GM12878 (cell line): ENCODE results near the gene ARPP21. TPM values are rescaled to one million over a fixed set of nuclear protein-coding genes. Genes with fewer than 3 reads are reported as not detected.

Experiments used
- ATAC-seq: fragments of 200-7000 bp; cut with Tn5 transposase; 3 replicates; pipeline ENCODE4 v1.9.1; 2020; ENCODE audit warnings: mild to moderate bottlenecking, moderate library complexity
- BruUV-seq: library from RNA; stranded (reverse); fragments of 400-500 nt; replicated peaks from 2 replicates; lab custom pipeline; 2021; lab: Mats Ljungman, UMichigan
- CTCF ChIA-PET: fragments of 300-600 bp; sonication (Branson Sonifier 250); formaldehyde crosslinking; extraction: SDS; loops from one replicate; lab custom pipeline; 2021; ENCODE audit warnings: inconsistent platforms; lab: Yijun Ruan, JAX
- POLR2A ChIA-PET: fragments of 350-600 bp; formaldehyde crosslinking; extraction: SDS; loops from one replicate; lab custom pipeline; 2021; ENCODE audit warnings: inconsistent platforms; lab: Charles Lee
- RAD21 ChIA-PET: fragments of 300-600 bp; sonication (Branson Sonifier 250); formaldehyde crosslinking; loops from one replicate; lab custom pipeline; 2023; ENCODE audit warnings: antibody characterized with exemption; ENCODE audit not compliant: unreplicated experiment; lab: Charles Lee
- SMC1A ChIA-PET: fragments of 300-600 bp; sonication (Branson Sonifier 250); formaldehyde crosslinking; loops from one replicate; lab custom pipeline; 2023; ENCODE audit not compliant: unreplicated experiment, uncharacterized antibody; lab: Charles Lee
- DNase-seq: peaks from one replicate; pipeline ENCODE4 v3.0.0-alpha.2; 2011; ENCODE audit warnings: low read depth, low spot score
- FAIRE-seq: peaks from 3 replicates; lab custom pipeline; 2011; peaks lifted over from hg19 to GRCh38; lab: Jason Lieb, UNC
- H2AFZ ChIP-seq: 2 replicates; pipeline ENCODE4 v1.6.0; 2011; ENCODE audit warnings: low read depth, low read length, control low read depth; ENCODE audit not compliant: control insufficient read depth
- H3K27ac ChIP-seq: 2 replicates; pipeline ENCODE4 v1.5.1; 2011; ENCODE audit warnings: control low read depth; ENCODE audit not compliant: control insufficient read depth, insufficient read depth
- H3K27me3 ChIP-seq, 2 experiments: replicated peaks in 1 of 2; 2 replicates each; pipeline versions ENCODE4 v1.6.0 to v1.6.1; 2011; ENCODE audit warnings: low read length in 1 of 2; ENCODE audit not compliant: control insufficient read depth in 2 of 2, insufficient read depth in 2 of 2
- H3K36me3 ChIP-seq, 2 experiments: 2 replicates each; pipeline ENCODE4 v1.5.1; 2011; ENCODE audit warnings: low read length in 1 of 2; ENCODE audit not compliant: control insufficient read depth in 2 of 2, insufficient read depth in 2 of 2
- H3K4me1 ChIP-seq: 2 replicates; pipeline ENCODE4 v1.6.1; 2011; ENCODE audit warnings: mild to moderate bottlenecking, low read length, moderate library complexity, mixed read lengths; ENCODE audit not compliant: control insufficient read depth, insufficient read depth
- H3K4me2 ChIP-seq: 2 replicates; pipeline ENCODE4 v1.6.0; 2011; ENCODE audit warnings: control low read depth; ENCODE audit not compliant: control insufficient read depth, insufficient read depth
- H3K4me3 ChIP-seq: fragments of 200-600 bp; sonication (generic); 2 replicates; pipeline ENCODE4 v1.5.1; 2016
- H3K79me2 ChIP-seq: 2 replicates; pipeline ENCODE4 v1.6.0; 2011; ENCODE audit warnings: low read length; ENCODE audit not compliant: control insufficient read depth, insufficient read depth
- H3K9ac ChIP-seq: 2 replicates; pipeline ENCODE4 v1.8.0; 2011; ENCODE audit warnings: low read length, control low read depth, mixed read lengths; ENCODE audit not compliant: control insufficient read depth, insufficient read depth
- H3K9me3 ChIP-seq: replicated peaks from 3 replicates; pipeline ENCODE4 v1.5.1; 2011; ENCODE audit warnings: mild to moderate bottlenecking, low read length; ENCODE audit not compliant: control insufficient read depth, insufficient read depth
- H4K20me1 ChIP-seq: 2 replicates; pipeline ENCODE4 v1.6.0; 2011; ENCODE audit not compliant: control insufficient read depth, insufficient read depth
- BACH1 ChIP-seq: fragments of 450-650 bp; IDR thresholded peaks from 2 replicates; pipeline ENCODE4 v1.6.1; 2017; ENCODE audit warnings: mild to moderate bottlenecking, borderline replicate concordance
- RUNX3 ChIP-seq: IDR thresholded peaks from 2 replicates; pipeline ENCODE4 v1.6.1; 2012; ENCODE audit warnings: low read length, inconsistent platforms
- SP1 ChIP-seq: IDR thresholded peaks from one replicate; pipeline ENCODE4 v1.6.1; 2011; ENCODE audit warnings: low read depth, low read length
- STAT3 ChIP-seq: IDR thresholded peaks from 2 replicates; pipeline ENCODE4 v1.6.1; 2011; ENCODE audit warnings: low read depth, low read length, improper control_type of control experiment
- TAF1 ChIP-seq: IDR thresholded peaks from 2 replicates; pipeline ENCODE4 v1.6.1; 2011; ENCODE audit warnings: mild to moderate bottlenecking, low read depth, low read length, borderline replicate concordance
- ZNF384 ChIP-seq: IDR thresholded peaks from 2 replicates; pipeline ENCODE4 v1.6.1; 2012; ENCODE audit warnings: low read depth, mild to moderate bottlenecking, low read length, improper control_type of control experiment, borderline replicate concordance
- ZSCAN29 ChIP-seq: fragments of 450-650 bp; IDR thresholded peaks from 2 replicates; pipeline ENCODE4 v1.6.1; 2017; ENCODE audit warnings: mild to moderate bottlenecking, moderate library complexity
- ZZZ3 ChIP-seq: IDR thresholded peaks from 2 replicates; pipeline ENCODE4 v1.6.1; 2011; ENCODE audit warnings: low read depth; ENCODE audit not compliant: control insufficient read depth, insufficient read length
- WGBS: methylation state at CpG from one replicate; pipeline ENCODE4 v1.1.6; 2016; ENCODE audit warnings: low lambda C conversion rate; ENCODE audit not compliant: insufficient replicate concordance, insufficient coverage; ENCODE audit errors: missing lambda C conversion rate; 5-methylcytosine and 5-hydroxymethylcytosine counted together
- in situ Hi-C: fragments of 300-500 bp; cut with MboI; formaldehyde crosslinking; loops from 9 replicates; pipeline ENCODE4 v1.14.3; 2018; ENCODE audit warnings: mixed read lengths
- intact Hi-C: fragments of 100-400 bp; cut with micrococcal nuclease; formaldehyde crosslinking; loops from one replicate; pipeline ENCODE4 v1.14.2; 2022; ENCODE audit not compliant: unreplicated experiment
- polyA plus RNA-seq, 11 experiments: library from polyadenylated mRNA; depleted of rRNA in 4 of 11; unstranded in 6 of 11; stranded (reverse) in 5 of 11; fragments of >200 nt; fragmentation: Nextera tagmentation in 4 of 11; fragmentation: Illumina TruSeq in 1 of 11; extraction: Ambion mirVana in 4 of 11; extraction: Trizol in 1 of 11; gene quantifications; 1 replicate in 1 of 11; 2 replicates in 10 of 11; pipeline versions ENCODE4 v1.2.1 to v1.2.3, GENCODE V29; 2011 to 2016; ENCODE audit warnings: inconsistent platforms in 2 of 11, missing spikeins in 2 of 11, low read depth in 1 of 11
- total RNA-seq, 4 experiments: library from RNA; depleted of rRNA in 3 of 4; stranded (reverse); fragments of >200 nt in 3 of 4; fragmentation: Illumina TruSeq in 1 of 4; extraction: Trizol in 1 of 4; gene quantifications; 2 replicates each; pipeline versions ENCODE4 v1.2.1 to v1.2.3, GENCODE V29; 2013 to 2021
- TF ChIP-seq, protein P1 (sequence below): fragments of 450-650 bp; formaldehyde crosslinking; IDR thresholded peaks from 2 replicates; pipeline ENCODE4 v1.4.0; 2020; ENCODE audit warnings: mild to moderate bottlenecking, moderate library complexity
- TF ChIP-seq, protein P2 (sequence below): IDR thresholded peaks from 2 replicates; pipeline ENCODE4 v1.6.1; 2012; ENCODE audit warnings: improper control_type of control experiment, low read depth, low read length; ENCODE audit not compliant: insufficient replicate concordance
- TF ChIP-seq, protein P3 (sequence below): fragments of 450-650 bp; IDR thresholded peaks from 2 replicates; pipeline ENCODE4 v1.6.1; 2016; ENCODE audit warnings: mild to moderate bottlenecking, moderate library complexity, borderline replicate concordance

The ARPP21 gene
- total and polyA plus RNA-seq, 10 of the 15 experiments (the other 5 are each of a cell fraction or from before 2014, with no cell fraction given) = not detected

DNA sequence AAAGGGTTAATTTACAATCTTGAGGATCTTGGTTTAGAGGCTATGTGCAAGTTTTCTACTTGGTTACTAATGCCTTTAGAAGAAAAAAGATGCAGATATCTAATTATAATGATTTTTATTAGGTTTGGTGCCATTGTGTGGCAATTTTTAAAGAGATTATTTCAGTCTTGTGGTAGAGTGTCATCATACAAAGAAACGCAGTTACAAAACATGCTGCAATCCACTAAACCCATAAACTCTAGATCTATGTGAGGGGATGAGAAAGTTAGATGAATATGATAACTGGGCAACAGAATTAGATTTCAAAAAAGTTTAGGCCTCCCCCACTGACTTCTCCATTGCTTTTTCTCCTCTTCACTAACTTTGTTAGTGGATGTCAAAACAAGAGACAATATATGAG lies 106.0 kb downstream of the ARPP21 start:
- Histone ChIP-seq H3K4me1 (no peaks in the 10 kb centered on the region), H3K27me3 (no peaks in the 10 kb centered on the region; a peak in 1 of 4 replicates), H3K9ac (no peak overlapping the region), H3K27ac (no peak overlapping the region), H3K36me3 (no peaks in the 10 kb centered on the region), H4K20me1 (no peaks in the 10 kb centered on the region), H2AFZ (no peak overlapping the region), H3K79me2 (no peaks in the 10 kb centered on the region), H3K9me3 (no peaks in the 10 kb centered on the region), H3K4me2 (no peak overlapping the region), H3K4me3 (no peak overlapping the region)
- ChIA-PET RAD21 (no interaction called here), CTCF (no interaction called here), SMC1A (no interaction called here), POLR2A (no interaction called here)
- WGBS = 0% methylated on average over 1 of the region's 1 CpG
- in situ Hi-C loops (no loop called here), intact Hi-C loops (no loop called here)
- BruUV-seq = no TSS peak
- DNase-seq (no peak), FAIRE-seq (no peak), ATAC-seq (no peak)
- TF ChIP-seq ZNF384 = no peak
- TF ChIP-seq ZSCAN29 = no peak
- TF ChIP-seq RUNX3 = no peak
- TF ChIP-seq SP1 = no peak
- TF ChIP-seq, protein P1, sequence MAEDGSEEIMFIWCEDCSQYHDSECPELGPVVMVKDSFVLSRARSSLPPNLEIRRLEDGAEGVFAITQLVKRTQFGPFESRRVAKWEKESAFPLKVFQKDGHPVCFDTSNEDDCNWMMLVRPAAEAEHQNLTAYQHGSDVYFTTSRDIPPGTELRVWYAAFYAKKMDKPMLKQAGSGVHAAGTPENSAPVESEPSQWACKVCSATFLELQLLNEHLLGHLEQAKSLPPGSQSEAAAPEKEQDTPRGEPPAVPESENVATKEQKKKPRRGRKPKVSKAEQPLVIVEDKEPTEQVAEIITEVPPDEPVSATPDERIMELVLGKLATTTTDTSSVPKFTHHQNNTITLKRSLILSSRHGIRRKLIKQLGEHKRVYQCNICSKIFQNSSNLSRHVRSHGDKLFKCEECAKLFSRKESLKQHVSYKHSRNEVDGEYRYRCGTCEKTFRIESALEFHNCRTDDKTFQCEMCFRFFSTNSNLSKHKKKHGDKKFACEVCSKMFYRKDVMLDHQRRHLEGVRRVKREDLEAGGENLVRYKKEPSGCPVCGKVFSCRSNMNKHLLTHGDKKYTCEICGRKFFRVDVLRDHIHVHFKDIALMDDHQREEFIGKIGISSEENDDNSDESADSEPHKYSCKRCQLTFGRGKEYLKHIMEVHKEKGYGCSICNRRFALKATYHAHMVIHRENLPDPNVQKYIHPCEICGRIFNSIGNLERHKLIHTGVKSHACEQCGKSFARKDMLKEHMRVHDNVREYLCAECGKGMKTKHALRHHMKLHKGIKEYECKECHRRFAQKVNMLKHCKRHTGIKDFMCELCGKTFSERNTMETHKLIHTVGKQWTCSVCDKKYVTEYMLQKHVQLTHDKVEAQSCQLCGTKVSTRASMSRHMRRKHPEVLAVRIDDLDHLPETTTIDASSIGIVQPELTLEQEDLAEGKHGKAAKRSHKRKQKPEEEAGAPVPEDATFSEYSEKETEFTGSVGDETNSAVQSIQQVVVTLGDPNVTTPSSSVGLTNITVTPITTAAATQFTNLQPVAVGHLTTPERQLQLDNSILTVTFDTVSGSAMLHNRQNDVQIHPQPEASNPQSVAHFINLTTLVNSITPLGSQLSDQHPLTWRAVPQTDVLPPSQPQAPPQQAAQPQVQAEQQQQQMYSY (CRISPR knock-in tag) = no peak
- no peak for TF ChIP-seq TAF1
- no peak for TF ChIP-seq ZZZ3
- TF ChIP-seq, protein P2, sequence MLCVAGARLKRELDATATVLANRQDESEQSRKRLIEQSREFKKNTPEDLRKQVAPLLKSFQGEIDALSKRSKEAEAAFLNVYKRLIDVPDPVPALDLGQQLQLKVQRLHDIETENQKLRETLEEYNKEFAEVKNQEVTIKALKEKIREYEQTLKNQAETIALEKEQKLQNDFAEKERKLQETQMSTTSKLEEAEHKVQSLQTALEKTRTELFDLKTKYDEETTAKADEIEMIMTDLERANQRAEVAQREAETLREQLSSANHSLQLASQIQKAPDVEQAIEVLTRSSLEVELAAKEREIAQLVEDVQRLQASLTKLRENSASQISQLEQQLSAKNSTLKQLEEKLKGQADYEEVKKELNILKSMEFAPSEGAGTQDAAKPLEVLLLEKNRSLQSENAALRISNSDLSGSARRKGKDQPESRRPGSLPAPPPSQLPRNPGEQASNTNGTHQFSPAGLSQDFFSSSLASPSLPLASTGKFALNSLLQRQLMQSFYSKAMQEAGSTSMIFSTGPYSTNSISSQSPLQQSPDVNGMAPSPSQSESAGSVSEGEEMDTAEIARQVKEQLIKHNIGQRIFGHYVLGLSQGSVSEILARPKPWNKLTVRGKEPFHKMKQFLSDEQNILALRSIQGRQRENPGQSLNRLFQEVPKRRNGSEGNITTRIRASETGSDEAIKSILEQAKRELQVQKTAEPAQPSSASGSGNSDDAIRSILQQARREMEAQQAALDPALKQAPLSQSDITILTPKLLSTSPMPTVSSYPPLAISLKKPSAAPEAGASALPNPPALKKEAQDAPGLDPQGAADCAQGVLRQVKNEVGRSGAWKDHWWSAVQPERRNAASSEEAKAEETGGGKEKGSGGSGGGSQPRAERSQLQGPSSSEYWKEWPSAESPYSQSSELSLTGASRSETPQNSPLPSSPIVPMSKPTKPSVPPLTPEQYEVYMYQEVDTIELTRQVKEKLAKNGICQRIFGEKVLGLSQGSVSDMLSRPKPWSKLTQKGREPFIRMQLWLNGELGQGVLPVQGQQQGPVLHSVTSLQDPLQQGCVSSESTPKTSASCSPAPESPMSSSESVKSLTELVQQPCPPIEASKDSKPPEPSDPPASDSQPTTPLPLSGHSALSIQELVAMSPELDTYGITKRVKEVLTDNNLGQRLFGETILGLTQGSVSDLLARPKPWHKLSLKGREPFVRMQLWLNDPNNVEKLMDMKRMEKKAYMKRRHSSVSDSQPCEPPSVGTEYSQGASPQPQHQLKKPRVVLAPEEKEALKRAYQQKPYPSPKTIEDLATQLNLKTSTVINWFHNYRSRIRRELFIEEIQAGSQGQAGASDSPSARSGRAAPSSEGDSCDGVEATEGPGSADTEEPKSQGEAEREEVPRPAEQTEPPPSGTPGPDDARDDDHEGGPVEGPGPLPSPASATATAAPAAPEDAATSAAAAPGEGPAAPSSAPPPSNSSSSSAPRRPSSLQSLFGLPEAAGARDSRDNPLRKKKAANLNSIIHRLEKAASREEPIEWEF = no peak
- TF ChIP-seq, protein P3, sequence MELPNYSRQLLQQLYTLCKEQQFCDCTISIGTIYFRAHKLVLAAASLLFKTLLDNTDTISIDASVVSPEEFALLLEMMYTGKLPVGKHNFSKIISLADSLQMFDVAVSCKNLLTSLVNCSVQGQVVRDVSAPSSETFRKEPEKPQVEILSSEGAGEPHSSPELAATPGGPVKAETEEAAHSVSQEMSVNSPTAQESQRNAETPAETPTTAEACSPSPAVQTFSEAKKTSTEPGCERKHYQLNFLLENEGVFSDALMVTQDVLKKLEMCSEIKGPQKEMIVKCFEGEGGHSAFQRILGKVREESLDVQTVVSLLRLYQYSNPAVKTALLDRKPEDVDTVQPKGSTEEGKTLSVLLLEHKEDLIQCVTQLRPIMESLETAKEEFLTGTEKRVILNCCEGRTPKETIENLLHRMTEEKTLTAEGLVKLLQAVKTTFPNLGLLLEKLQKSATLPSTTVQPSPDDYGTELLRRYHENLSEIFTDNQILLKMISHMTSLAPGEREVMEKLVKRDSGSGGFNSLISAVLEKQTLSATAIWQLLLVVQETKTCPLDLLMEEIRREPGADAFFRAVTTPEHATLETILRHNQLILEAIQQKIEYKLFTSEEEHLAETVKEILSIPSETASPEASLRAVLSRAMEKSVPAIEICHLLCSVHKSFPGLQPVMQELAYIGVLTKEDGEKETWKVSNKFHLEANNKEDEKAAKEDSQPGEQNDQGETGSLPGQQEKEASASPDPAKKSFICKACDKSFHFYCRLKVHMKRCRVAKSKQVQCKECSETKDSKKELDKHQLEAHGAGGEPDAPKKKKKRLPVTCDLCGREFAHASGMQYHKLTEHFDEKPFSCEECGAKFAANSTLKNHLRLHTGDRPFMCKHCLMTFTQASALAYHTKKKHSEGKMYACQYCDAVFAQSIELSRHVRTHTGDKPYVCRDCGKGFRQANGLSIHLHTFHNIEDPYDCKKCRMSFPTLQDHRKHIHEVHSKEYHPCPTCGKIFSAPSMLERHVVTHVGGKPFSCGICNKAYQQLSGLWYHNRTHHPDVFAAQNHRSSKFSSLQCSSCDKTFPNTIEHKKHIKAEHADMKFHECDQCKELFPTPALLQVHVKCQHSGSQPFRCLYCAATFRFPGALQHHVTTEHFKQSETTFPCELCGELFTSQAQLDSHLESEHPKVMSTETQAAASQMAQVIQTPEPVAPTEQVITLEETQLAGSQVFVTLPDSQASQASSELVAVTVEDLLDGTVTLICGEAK = no peak
- no peak for TF ChIP-seq STAT3
- no peak for TF ChIP-seq BACH1
